ENCODE data around the gene JRKL.

- TF ChIP-seq ZBTB7A (tag by site-specific recombination; IDR thresholded peaks at IDR 0.05; ENCODE audit: low read depth) (no peak), ZNF274 (IDR thresholded peaks at IDR 0.05; ENCODE audit: low read length) (no peak), ZNF274 (tag by site-specific recombination; IDR thresholded peaks at IDR 0.05; ENCODE audit: borderline replicate concordance) (no peak), ZNF335 (tag by site-specific recombination; conservative IDR thresholded peaks at IDR 0.05) (no peak), CTCF (tag by site-specific recombination; IDR thresholded peaks at IDR 0.05) (no peak), ATF2 (tag by site-specific recombination; IDR thresholded peaks at IDR 0.05; ENCODE audit: low read depth) (peak; percentile 71), ZNF146 (tag by site-specific recombination; IDR thresholded peaks at IDR 0.05) (no peak), REST (tag by site-specific recombination; IDR thresholded peaks at IDR 0.05) (no peak), PBX3 (CRISPR knock-in tag; IDR thresholded peaks at IDR 0.05) (no peak)
Measured at GRCh38 chr11:96357794-96358193, 32.0 kb upstream of the JRKL start.

Measured in HEK293 (cell line).